Bronchus fibroblast of lung (primary cell): ENCODE data around the gene ADAMTSL4. TPM values are rescaled to one million over a fixed set of nuclear protein-coding genes. Genes with fewer than 3 reads are reported as not detected.

Source experiments
- total RNA-seq: library from RNA; depleted of rRNA; stranded (reverse); fragments of >200 nt; gene quantifications from 2 replicates; pipeline ENCODE4 v1.2.3, GENCODE V29; 2015

The ADAMTSL4 gene
- 23.5 and 25.6 TPM in 2 replicates for total RNA-seq

GRCh38 chr1:150548632-150549495, at the start of gene ADAMTSL4:
Gene ADAMTSL4 (plus strand): TSS chr1:150549408. CDS start chr1:150552289, 2,881 bp downstream.

GRCh38 chr1:150507912-150508864, 41.0 kb upstream of the ADAMTSL4 start, which contains the start of gene ECM1:
Gene ECM1 (plus strand): TSS chr1:150508109. CDS start chr1:150508210, 101 bp downstream.

GRCh38 chr1:150515328-150516049, 33.7 kb upstream of the ADAMTSL4 start, which contains the start of gene FALEC:
Gene FALEC (plus strand): TSS chr1:150515752.

GRCh38 chr1:150579110-150579944, 30.1 kb downstream of the ADAMTSL4 start, which contains the start of gene MCL1:
Gene MCL1 (minus strand): TSS chr1:150579610. CDS start chr1:150579530, 80 bp downstream.

Other genes with a start within 250 kb of the ADAMTSL4 start
- 28.4 and 29.8 TPM in 2 replicates for gene PRPF3, start 227.9 kb upstream of the ADAMTSL4 start, total RNA-seq
- 6.8 and 8.2 TPM in 2 replicates for gene RPRD2, start 185.3 kb upstream of the ADAMTSL4 start, total RNA-seq
- 22.0 and 27.2 TPM in 2 replicates for gene TARS2, start 62.0 kb upstream of the ADAMTSL4 start, total RNA-seq
- 44.2 and 44.6 TPM in 2 replicates for gene ECM1, start 41.3 kb upstream of the ADAMTSL4 start, total RNA-seq
- gene FALEC, start 33.7 kb upstream of the ADAMTSL4 start, total RNA-seq = not detected in 2 replicates
- 119 and 137 TPM in 2 replicates for gene MCL1, start 30.2 kb downstream of the ADAMTSL4 start, total RNA-seq
- 131 and 138 TPM in 2 replicates for gene ENSA, start 80.2 kb downstream of the ADAMTSL4 start, total RNA-seq
- gene GOLPH3L, start 147.7 kb downstream of the ADAMTSL4 start, total RNA-seq = 11.9 and 13.1 TPM in 2 replicates
- gene HORMAD1, start 171.5 kb downstream of the ADAMTSL4 start, total RNA-seq = not detected in 2 replicates
- gene CTSS, start 216.4 kb downstream of the ADAMTSL4 start, total RNA-seq = 0.15 and 0.17 TPM in 2 replicates